ENCODE measurements around the gene OR1F1.
"Not testable (repeated sequence)": the region's sequence is repeated elsewhere in the genome, so short reads cannot be mapped to it uniquely, and the experiment has no call there.

The OR1F1 gene

DNA sequence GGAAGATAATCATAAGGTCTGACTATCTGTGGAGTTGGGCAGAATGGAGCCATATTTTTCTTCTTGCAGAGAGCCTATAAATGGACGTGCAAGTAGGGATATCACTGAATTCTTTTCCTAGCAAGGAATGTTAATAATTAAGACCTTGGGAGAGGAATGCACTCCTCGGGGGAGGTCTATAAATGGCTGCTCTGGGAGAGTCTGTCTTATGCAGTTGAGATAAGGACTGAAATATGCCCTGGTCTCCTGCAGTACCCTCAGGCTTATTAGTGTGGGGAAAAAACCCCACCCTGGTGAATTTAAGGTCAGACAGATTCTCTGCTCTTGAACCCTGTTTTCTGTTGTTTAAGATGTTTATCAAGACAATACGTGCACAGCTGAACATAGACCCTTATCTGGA is 17.9 kb downstream of the OR1F1 start:
- not testable (repeated sequence) for DNase-seq

DNA sequence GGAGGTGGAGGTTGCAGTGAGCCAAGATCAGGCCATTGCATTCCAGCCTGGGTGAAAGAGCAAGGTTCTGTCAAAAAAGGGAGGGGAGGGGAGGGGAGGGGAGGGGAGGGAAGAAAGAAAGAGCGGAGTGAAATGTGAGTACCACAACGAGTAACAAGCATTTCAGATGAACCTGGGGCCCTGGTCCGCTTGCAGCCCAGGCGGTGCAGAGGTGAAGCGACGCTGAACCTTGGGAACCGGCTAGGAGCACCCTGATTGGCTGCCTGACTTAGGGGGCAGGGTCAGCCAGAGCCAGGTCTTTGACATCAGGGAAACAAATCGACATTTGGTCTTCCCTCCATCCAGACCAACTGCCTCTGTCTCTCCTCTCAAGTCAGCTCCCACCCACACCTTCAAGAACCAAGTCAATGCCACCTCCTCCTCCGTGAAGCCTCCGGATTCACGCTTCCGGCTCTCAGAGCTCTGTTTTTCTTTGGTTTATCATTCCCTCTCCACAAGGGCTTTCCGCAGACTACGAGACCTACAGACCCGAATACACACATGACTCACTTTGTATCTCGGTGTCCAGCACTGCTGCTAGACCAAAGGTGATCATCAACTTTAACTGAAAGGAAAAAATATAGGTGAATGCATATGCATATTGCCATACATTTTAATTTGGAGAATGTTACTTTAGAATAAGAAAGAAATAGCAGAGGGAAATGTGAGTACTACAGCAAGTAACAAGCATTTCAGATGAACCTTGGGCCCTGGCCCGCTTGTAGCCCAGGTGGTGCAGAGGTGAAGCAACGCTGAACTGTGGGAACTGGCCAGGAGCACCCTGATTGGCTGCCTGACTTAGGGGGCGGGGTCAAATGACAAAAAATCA is 19.3 kb downstream of the OR1F1 start:
- DNase-seq: no peak

DNA sequence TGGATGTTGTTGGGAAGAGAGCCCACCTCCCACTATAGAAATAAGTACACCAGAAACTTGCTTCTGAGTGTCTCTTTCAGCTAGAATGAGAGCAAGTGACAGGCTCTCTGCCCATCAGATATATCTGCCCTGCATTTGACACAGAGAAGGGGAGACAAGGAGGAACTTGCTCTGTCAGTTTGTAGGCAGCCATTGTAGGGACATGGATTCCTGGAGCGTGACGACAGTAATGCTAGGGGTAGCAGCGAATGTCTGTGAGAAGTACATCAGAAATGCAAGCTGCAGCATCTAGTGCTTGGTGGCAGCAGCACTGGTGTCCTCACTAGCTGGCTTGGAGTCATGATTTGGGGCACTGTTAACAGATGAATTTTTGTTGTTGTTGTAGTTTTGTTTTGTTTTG is 24.0 kb downstream of the OR1F1 start:
- no peak for DNase-seq

DNA sequence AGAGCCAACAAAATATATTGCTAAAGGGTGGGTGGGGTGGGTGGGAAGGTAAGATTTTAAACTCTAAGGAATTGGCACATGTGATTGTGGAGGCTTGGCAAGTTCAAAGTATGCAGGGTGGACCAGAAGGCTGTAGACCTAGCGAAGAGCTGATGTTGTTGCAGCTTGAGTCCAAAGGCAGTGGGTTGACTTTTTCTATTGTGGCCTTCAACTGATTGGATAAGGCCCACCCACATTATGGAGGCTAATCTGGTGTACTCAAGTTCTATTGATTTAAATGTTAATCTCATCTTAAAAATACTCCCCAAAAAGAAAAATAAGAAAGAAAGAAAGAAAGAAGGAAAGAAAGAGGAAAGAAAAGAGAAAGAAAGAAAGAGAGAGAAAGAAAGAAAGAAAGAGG is 24.6 kb downstream of the OR1F1 start:
- no peak for DNase-seq

DNA sequence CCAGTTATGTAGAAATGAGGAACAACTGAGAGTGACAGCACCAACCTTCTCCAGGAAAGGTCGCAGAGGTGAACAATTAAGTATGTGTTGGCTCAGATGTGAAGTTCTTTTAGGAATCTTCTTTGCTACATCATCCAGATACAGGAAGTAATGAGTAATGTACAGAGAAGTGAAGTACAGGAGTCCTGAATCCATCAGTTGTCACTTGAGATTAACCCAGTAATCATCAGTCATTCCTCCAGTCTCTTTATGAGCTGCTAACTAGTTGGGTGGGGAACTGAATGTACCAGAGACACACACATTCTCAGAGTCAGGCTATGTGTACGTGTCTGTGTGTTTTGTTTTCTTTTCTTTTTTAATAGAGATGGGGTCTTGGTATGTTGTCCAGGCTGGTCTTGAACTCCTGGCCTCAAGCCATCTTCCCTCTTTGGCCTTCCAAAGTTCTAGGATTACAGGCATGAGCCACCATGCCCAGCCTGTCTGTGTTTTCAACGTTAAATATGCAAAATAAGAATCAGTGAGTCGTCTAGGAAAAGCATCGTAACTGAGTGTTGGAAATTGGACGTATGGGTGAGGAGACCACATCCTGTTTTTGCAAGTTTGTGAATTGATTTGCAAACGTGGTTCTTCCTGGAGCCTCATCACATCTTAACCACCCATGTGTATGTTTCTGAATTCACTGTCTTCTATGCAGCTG is 27.0 kb downstream of the OR1F1 start:
- DNase-seq: no peak

DNA sequence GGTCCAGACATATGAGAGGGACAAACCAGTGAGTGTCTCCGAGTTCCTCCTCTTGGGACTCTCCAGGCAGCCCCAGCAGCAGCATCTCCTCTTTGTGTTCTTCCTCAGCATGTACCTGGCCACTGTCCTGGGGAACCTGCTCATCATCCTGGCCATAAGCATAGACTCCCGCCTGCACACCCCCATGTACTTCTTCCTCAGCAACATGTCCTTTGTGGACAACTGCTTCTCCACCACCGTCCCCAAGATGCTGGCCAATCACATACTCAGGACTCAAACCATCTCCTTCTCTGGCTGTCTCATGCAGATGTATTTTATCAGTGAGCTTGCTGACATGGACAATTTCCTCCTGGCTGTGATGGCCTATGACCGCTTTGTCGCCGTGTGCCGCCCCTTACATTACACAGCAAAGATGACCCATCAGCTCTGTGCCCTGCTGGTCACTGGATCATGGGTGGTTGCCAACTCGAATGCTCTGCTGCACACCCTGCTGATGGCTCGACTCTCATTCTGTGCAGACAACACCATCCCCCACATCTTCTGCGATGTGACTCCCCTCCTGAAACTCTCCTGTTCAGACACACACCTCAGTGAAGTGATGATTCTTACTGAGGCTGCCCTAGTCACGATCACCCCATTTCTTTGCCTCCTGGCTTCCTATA is 27.7 kb downstream of the OR1F1 start:
- DNase-seq: no peak

DNA sequence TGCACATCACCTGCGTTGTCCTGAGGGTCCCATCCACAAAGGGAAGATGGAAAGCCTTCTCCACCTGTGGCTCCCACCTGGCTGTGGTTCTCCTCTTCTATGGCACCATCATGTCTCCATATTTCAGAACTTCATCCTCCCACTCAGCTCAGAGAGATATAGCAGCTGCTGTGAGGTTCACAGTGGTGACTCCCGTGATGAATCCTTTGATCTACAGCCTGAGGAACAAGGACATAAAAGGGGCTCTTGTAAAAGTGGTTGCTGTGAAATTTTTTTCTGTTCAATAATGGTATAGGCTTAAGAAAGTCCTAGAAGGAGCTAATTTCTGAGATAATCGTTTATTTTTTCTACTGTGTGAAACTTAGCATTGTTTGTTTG is 28.2 kb downstream of the OR1F1 start:
- no peak for DNase-seq

DNA sequence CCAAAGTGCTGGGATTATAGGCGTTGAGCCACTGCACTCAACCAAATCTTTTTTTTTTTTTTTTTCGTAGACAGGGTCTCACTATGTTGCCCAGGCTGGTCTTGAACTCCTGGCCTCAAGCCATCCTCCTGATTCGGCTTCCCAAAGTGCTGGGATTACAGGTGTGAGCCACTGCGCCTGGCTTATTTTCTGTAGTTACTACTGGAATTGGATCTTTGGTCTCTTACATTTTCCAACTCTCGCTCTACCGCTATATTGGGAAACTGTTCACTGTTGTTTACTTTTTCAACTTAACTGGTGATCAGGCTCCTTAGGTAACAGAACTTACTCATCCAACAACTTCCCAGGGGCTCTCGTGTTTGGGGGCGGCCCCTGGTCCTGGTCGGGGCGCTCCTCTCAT is 32.8 kb downstream of the OR1F1 start:
- no peak for DNase-seq

DNA sequence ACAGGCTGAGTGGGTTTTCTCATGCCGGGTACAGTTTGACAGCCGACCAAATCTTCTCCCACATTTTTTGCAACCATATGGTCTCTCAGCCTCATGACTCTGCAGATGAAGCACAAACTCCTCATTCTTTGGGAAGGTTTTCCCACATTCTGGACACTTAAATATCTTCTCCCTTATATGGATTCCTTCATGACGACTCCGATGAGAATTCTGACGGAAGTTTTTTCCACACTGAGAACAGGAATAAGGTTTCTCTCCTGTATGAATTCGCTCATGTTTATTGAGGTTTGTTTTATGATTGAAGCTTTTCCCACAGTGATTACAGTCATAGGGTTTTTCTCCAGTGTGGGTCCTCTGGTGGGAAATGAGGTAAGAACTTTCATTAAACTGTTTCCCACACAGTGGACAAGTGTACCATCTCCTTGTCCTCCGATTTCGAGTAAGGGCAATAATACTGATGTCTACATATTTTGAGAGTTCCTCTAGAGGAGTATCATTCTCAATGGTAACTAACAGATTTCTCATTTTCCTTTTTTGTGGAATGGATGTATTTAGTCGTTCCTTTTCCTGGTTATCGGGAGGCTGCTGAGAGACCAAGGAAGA is 36.0 kb downstream of the OR1F1 start:
- no peak for DNase-seq

DNA sequence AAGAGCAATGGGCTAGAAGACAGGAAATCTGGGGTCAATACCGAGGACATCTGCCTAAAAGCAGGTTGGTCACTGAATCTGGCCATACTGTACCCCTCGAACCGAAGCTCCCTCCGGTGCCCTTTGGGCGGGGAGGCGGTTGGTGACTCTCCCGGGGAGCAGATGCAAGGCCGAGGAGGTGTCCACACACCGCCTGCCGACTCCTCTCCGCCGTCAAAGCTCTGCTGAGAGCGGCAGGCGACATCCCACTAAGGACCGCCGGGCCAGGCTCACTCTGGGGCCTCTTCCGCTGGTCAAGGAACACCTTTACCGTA is 46.5 kb downstream of the OR1F1 start:
- DNase-seq: no peak

DNA sequence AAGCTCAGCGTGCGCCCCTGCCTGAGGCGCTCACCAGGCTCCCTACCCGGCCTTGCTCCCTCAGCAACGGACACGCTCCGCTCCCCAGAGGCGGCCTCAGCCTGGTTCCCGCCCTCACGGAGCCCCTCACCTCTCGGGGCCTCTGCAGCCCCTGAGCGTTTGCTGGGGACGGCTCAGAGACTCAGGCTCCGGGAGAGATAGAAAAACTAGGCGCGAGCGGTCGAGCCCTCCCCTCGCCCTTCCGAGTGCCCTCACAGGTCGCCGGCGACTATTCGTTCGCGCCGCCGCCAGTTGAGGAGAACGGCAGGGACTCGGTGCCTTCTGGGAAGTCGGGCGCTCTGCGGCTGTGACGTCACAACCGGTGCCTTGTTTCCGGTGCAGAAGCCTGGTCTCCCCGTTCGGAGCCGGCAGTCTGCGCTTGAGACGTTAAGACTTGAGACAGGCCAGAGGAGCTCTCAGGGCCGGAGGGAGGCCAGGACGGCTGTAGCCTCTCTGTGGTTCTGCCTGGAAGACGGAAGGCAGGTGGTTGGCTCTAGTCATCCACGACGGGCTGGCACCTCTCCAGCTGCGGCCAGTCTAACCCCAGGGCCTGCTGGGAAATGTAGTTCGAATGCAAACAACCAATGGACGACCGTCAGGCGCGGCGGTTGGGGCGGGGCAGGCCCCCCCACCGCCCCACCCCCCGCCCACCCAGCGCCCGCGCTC is 47.0 kb downstream of the OR1F1 start, which contains the start of gene ZNF200:
Gene ZNF200 (minus strand): TSS at position 302 of the 705 bp plus-strand sequence. CDS start 1,403 bp downstream, outside the sequence.
- peak; percentile 98 for DNase-seq

DNA sequence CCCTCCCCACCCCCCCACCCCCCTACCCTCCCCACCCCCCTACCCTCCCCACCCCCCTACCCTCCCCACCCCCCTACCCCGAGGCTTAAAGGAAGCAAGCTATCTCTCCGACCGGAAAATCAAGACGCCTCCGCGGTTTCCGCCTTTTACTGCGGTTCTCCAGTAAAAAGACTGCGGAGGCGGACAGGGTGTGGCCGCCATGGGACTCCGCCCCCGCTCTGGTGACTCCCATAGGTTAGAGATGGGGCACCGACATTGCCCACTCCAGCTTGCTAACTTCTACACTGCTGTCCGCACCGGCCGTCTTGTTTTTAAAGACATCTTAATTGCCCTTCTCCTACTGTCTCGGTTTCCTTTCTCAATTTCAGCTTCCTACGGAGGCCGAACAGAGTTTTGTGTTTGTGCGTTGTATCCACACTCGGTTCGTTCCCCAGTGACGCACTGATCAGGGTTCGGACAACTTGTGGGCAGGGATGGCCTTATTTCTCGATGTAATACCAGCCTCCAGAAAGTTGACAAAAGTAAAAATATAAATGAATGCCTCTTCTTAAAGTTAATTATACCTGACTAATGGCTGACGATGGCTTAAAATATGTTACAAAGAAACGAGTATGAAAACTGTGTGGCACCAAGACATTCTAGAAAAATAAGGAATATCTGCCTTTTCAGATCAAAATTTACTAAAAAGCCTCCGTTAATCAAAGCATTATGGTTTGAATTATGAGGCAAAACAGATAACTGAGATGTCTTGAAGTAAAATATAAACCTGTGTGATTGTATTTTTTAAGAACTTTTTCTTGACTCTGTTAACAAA is 48.1 kb downstream of the OR1F1 start:
- peak; percentile 74 for DNase-seq

DNA sequence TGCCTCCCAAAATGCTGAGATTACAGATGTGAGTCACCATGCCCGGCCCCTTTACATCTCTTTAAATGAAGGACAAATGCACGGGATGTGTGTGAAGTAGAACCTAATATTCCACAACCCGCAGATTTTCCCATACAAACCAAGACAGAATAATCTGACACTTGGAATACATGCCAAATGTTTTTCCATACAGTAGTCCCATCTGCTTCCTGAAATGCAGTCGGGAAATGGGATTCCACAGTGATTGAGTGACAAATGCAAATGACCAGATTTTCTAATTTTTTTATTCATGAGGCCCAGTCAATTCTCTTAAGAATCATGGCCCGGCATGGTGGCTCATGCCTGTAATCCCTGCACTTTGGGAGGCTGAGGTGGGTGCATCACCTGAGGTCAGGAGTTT is 53.8 kb downstream of the OR1F1 start:
- no peak for DNase-seq

DNA sequence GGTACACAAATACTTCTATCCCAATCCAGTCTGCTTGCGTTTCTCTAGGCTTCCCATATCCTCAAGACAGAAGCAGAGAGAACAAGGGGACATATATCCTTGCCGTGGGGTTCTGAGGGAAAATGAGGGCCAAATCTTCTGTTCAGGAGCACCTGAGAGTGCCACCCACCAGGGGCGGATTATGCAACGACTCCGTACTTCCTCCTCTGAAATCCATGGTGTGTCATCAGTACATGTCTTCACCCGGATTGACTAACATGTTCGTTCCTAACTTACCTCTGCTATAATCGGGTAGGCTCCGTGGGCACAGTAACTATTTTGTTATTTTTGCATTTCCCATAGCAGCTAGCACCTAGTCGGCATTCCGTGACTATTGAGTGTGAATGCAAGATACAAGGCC is 54.7 kb downstream of the OR1F1 start:
- no peak for DNase-seq

DNA sequence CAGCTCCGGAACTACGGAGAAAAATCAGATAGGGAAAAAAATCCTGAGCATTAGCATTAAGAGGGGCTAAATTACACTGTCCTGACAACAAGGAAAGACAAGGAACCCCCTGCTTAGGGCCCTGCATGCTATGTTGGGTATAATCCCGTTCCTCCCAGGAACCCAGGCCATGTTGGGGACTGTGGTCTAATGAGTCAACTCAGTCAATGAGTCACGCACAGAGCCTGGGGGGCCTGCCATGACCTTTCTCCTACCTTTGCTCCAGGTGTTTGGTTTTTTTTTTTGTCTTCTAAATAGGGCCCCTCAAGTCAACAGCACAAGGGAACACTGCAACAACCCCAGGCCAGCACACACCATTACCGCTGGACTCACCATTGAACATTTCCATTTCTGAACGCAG is 55.9 kb downstream of the OR1F1 start:
- no peak for DNase-seq

DNA sequence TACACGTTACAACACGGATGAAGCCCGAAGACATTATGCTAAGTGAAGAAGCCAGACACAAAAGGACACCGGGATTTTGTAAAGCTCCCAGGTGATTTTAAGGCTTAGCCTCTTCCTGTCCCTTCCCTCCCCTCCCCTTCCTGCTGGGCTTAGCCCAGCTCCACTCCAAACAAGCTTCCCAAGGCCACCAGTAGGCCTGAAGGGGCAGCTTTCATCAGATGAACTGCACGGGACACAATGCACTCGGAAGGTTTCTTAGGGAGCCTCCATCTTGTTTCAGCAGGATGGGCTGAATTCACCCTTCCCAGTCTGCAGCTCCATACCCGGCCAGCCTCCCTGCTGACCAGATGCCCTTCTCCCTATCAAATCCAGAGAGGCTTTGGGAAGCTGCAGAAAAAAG is 58.0 kb downstream of the OR1F1 start:
- DNase-seq: no peak

DNA sequence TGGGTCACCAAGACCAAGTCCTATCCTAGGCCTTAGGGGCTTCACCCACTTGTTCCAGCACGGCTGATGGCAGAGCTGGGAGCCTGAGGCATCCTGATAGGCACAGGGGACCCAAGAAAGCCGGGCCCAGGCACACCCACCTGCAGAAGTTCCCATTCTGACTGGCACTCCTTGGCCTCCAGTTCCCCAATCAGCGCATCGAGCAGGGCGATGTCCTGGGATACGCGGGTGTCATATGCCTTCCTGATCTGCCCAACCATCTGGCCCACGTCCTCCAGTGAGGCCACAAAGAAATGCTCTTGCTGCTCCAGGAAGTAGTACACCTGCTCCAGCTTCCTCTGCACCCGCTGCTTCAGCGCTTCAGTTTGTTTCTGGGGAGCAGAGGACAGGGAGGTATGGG is 58.9 kb downstream of the OR1F1 start:
- no peak for DNase-seq

DNA sequence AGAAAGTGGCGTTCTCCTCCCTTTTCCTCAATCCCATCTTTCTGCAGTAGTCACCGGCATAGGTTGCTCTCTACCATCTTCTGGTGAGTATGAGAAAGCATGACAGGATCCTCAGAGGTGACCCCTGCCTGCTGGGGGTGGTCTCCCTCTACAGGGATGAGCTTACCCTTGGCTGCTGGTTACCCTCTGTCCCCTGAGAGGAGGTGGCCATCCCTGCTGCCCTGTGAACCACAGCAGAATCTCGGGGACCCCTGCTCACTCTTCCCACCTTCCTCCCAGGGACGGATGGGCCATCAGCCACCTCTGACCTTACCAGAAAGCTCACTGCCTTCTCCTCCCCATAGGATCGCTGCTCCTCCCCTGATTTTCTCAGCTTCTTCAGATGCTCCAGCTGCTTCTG is 60.6 kb downstream of the OR1F1 start:
- no peak for DNase-seq

DNA sequence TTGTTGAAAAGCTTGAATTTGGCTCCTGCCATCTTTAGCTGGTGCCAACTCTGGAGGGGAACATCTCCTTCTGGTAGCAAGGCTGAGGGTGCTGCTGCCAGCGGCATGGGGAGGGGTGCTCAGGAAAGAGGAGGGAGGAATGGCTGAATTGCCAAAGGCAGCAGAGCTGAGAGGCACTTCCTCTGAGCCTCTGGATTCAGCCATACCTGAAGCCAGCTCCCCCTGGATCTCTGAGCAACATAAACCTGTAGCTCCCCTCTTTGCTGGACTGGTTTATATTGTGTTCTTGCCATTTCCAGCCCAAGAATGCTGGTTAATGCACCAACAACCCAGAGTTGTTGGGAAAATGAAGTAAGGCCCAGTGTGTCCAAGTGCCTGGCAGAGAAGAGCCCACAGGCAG is 61.0 kb downstream of the OR1F1 start:
- DNase-seq: no peak

DNA sequence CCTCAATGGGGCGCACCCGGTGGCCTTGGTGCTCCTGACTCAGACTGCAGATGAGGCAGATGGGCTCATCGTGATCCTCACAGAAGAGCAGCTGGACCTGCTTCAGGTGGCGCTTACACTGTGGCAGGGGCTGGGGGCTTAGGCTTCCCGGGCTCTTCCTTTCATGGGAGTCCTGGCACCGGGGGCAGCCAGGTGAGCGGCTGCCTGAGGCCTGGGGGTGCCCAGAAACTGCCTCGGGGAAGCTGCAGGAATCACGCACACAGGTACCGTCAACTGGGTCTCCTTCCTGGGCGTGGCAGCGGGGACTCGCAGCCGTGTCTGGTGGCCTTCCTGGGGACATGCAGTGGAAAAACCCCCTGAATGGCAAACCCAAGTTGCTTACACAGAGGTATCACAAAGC is 61.4 kb downstream of the OR1F1 start:
- no peak for DNase-seq

DNA sequence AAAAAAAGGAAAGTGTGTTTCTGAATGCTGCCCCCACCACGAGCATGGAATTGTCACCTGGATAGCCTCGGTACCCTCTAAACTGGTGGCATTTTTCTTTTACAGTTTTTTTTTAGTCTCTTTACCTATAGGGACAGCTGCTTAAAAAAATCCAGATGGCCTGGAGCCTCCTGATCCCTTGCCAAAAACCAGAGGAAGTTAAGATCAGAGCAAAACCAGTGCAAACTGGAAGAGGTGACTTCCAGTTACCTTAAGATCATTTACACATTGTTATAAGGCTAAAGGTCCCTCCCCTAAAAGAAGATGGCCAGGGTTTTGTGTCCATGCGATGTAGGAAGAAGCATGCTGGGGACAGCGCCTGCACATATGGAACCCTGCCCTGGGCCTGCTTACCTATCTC is 65.0 kb downstream of the OR1F1 start:
- DNase-seq: no peak

DNA sequence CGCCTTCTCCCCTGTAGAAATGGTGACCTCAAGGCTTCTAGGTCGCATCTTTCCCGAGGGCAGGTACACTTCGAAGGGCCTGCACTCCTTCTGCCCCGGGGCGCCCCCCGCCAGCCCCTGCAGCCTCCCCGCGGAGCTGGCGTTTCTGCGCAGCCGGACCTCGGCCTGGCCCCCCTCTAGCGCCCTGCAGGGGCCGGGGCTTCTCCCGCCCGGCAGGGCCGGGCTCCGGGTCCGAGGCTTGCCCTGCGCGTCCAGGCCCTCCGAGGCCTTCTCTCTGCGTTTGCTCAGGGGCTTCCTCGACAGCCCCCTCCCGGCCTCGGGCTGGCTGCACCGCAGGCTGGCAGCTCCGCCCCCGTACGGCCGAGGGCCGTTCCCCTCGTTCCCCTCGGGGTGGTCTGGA is 66.3 kb downstream of the OR1F1 start:
- DNase-seq: no peak
